ENCODE results near the gene MFAP3L. TPM values are rescaled to one million over a fixed set of nuclear protein-coding genes. Genes with fewer than 3 reads are reported as not detected.

MFAP3L gene
- total RNA-seq, 4 donors from 2014 or later: 5.0 to 9.1 (median 6.4) TPM

- no peaks in the 10 kb centered on the region for H3K27me3 ChIP-seq
- no peaks in the 10 kb centered on the region for H3K9me3 ChIP-seq
- TF ChIP-seq POLR2A (IDR thresholded peaks at IDR 0.05; ENCODE audit: low read depth) (no peak), CTCF (IDR thresholded peaks at IDR 0.05) (no peak), POLR2AphosphoS5 (IDR thresholded peaks at IDR 0.05) (no peak), EP300 (IDR thresholded peaks at IDR 0.05) (no peak)
- DNase-seq (ENCODE audit: extremely low spot score): no peak
- 63% methylated on average over 5 of the region's 5 CpGs for WGBS
- H3K4me1 ChIP-seq: peaks cover 0 to 9% (median 0%) of the 10 kb centered on the region in 4 donors
- no peak overlapping the region for H3K4me3 ChIP-seq
- no peak overlapping the region for H3K27ac ChIP-seq (replicated peaks in 1 of 4)
- no peaks in the 10 kb centered on the region for H3K36me3 ChIP-seq
- intact Hi-C loops (cut with DNase I): no loop called here
These were observed 21.4 kb downstream of the MFAP3L start for GRCh38 chr4:170004651-170005295.

GRCh38 chr4:170003071-170004070, 22.8 kb downstream of the MFAP3L start:
- DNase-seq (ENCODE audit: extremely low spot score): no peak
- Histone ChIP-seq H3K36me3 (no peaks in the 10 kb centered on the region), H3K27me3 (no peaks in the 10 kb centered on the region), H3K9me3 (no peaks in the 10 kb centered on the region), H3K4me1 (peaks cover 0 to 9% (median 0%) of the 10 kb centered on the region in 4 donors), H3K27ac (replicated peaks in 1 of 4) (no peak overlapping the region), H3K4me3 (no peak overlapping the region)
- WGBS: 94% methylated on average over 11 of the region's 12 CpGs
- intact Hi-C loops (cut with DNase I): no loop called here
- TF ChIP-seq POLR2AphosphoS5 (IDR thresholded peaks at IDR 0.05) (no peak), POLR2A (IDR thresholded peaks at IDR 0.05; ENCODE audit: low read depth) (no peak)

- intact Hi-C loops (cut with DNase I): no loop called here
- Histone ChIP-seq H3K27ac (replicated peaks in 1 of 4) (no peak overlapping the region), H3K4me3 (no peak overlapping the region), H3K9me3 (no peaks in the 10 kb centered on the region), H3K4me1 (peaks cover 0 to 9% (median 0%) of the 10 kb centered on the region in 4 donors), H3K27me3 (no peaks in the 10 kb centered on the region), H3K36me3 (no peaks in the 10 kb centered on the region)
- TF ChIP-seq CTCF (IDR thresholded peaks at IDR 0.05) (no peak), POLR2A (IDR thresholded peaks at IDR 0.05; ENCODE audit: low read depth) (no peak), POLR2AphosphoS5 (IDR thresholded peaks at IDR 0.05) (no peak), EP300 (IDR thresholded peaks at IDR 0.05) (no peak)
- 79% methylated on average over 5 of the region's 5 CpGs for WGBS
- DNase-seq (ENCODE audit: extremely low spot score): no peak
These were observed 24.4 kb downstream of the MFAP3L start for GRCh38 chr4:170001745-170002267.

GRCh38 chr4:170001011-170001744, 25.0 kb downstream of the MFAP3L start:
- no peak for DNase-seq (ENCODE audit: extremely low spot score)
- H3K4me3 ChIP-seq: no peak overlapping the region
- no peaks in the 10 kb centered on the region for H3K9me3 ChIP-seq
- H3K27ac ChIP-seq (replicated peaks in 1 of 4): no peak overlapping the region
- 69% methylated on average over 3 of the region's 3 CpGs for WGBS
- intact Hi-C loops (cut with DNase I): no loop called here
- no peak for TF ChIP-seq POLR2AphosphoS5 (IDR thresholded peaks at IDR 0.05)
- TF ChIP-seq CTCF (IDR thresholded peaks at IDR 0.05): no peak
- TF ChIP-seq POLR2A (IDR thresholded peaks at IDR 0.05; ENCODE audit: low read depth): no peak
- no peak for TF ChIP-seq EP300 (IDR thresholded peaks at IDR 0.05)
- no peaks in the 10 kb centered on the region for H3K36me3 ChIP-seq
- no peaks in the 10 kb centered on the region for H3K27me3 ChIP-seq
- peaks cover 0 to 9% (median 0%) of the 10 kb centered on the region in 4 donors for H3K4me1 ChIP-seq
